Retinal pigment epithelial cell (primary cell): Measurements from ENCODE around the gene NT5DC2.

Experiments
- DNase-seq: peaks from one replicate; pipeline ENCODE4 v3.0.0-alpha.2; 2010; ENCODE audit warnings: low read depth
- H3K4me3 ChIP-seq: 2 replicates; pipeline ENCODE4 v1.5.1; 2011; ENCODE audit warnings: mild to moderate bottlenecking, low read length, control low read depth, moderate library complexity
- TF ChIP-seq, protein P1 (sequence below): conservative IDR thresholded peaks from 2 replicates; pipeline ENCODE4 v1.5.1; 2011; ENCODE audit warnings: low read depth, low read length, control low read depth, inconsistent platforms

Gene NT5DC2

DNA sequence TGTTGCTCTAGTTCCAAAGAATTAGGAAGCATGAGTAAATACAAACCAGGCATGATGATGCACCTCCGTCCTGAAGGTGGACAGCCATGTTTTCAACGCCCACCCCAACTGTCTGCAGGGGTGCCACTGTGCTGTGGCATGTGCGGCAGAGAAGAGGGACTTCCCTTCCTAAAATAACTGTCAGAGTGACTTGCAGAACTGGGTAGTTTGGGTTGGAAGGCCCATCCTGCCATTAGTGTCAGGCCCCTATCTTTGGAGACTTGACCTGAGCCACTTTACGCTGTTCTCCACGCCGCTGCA is 55.9 kb downstream of the NT5DC2 start:
- no peak overlapping the region for H3K4me3 ChIP-seq
- DNase-seq: no peak
- TF ChIP-seq, protein P1, sequence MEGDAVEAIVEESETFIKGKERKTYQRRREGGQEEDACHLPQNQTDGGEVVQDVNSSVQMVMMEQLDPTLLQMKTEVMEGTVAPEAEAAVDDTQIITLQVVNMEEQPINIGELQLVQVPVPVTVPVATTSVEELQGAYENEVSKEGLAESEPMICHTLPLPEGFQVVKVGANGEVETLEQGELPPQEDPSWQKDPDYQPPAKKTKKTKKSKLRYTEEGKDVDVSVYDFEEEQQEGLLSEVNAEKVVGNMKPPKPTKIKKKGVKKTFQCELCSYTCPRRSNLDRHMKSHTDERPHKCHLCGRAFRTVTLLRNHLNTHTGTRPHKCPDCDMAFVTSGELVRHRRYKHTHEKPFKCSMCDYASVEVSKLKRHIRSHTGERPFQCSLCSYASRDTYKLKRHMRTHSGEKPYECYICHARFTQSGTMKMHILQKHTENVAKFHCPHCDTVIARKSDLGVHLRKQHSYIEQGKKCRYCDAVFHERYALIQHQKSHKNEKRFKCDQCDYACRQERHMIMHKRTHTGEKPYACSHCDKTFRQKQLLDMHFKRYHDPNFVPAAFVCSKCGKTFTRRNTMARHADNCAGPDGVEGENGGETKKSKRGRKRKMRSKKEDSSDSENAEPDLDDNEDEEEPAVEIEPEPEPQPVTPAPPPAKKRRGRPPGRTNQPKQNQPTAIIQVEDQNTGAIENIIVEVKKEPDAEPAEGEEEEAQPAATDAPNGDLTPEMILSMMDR: no peak

DNA sequence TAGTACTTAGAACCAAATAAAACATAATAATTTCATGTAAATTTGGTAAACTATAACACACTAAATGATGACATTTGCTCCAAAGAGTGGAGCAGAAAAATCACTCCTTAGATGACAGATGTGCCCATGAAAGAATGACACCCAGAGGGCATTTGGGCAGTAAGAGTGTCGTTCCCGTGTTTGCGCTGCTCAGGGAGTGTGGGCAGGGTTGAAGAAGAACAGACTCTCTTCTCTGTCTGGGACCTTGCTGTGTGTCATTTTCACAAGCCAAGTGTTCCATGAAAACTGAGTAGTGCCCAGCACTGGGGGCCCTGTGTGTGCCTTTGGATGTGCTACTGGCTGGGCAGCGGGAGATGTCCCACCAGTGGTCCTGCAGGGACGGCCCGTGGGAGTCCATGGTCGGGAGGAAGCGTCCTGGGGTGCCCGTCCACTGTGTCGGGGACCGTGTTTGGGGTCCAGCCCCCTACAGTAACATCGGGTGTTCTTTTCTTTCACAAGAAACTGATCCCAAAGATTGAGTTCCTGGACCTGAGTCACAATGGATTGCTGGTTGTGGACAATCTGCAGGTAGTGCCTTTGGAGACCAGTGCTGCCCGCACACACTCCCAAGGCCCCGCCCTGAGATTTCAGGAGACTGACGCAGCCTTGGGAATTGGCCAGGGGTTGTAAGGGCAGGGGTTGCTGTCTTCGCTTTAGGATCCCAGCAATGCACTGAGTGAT is 56.4 kb downstream of the NT5DC2 start:
- DNase-seq: no peak
- no peak overlapping the region for H3K4me3 ChIP-seq
- TF ChIP-seq, protein P1: no peak
